SK-N-MC (cell line): ENCODE results near the gene SBNO1.

Experiments used
- EZH2 ChIP-seq: fragments of 200-600 bp; sonication (generic); IDR thresholded peaks from one replicate; pipeline ENCODE4 v1.6.1; 2017; ENCODE audit warnings: antibody characterized with exemption
- POLR2AphosphoS5 ChIP-seq: IDR thresholded peaks from 2 replicates; pipeline ENCODE4 v1.6.1; 2012; ENCODE audit warnings: mild to moderate bottlenecking, low read depth, low read length, borderline replicate concordance

- TF ChIP-seq EZH2: no peak
- TF ChIP-seq POLR2AphosphoS5: no peak; the same call in 1 of the 2 replicates
Measured at GRCh38 chr12:123389560-123390351, 25.1 kb upstream of the SBNO1 start.
